K562 (cell line): ENCODE data around the gene ZNF689.
"Not testable (repeated sequence)": the region's sequence is repeated elsewhere in the genome, so short reads cannot be mapped to it uniquely, and the experiment has no call there.

Source experiments
- ARHGAP35 ChIP-seq: fragments of 450-650 bp; IDR thresholded peaks from 2 replicates; pipeline ENCODE4 v1.6.1; 2018; ENCODE audit not compliant: partially characterized antibody
- ESRRA ChIP-seq: fragments of 450-650 bp; IDR thresholded peaks from 2 replicates; pipeline ENCODE4 v1.6.1; 2014; ENCODE audit warnings: low read depth, mild to moderate bottlenecking, moderate library complexity, borderline replicate concordance
- EZH2 ChIP-seq: IDR thresholded peaks from 2 replicates; pipeline ENCODE4 v1.6.1; 2012; ENCODE audit warnings: low read depth, mild to moderate bottlenecking, inconsistent platforms, low read length, borderline replicate concordance
- HDAC2 ChIP-seq: fragments of 450-650 bp; IDR thresholded peaks from 2 replicates; pipeline ENCODE4 v1.6.1; 2016; ENCODE audit warnings: mild to moderate bottlenecking
- JUND ChIP-seq, 2 experiments: IDR thresholded peaks; 2 replicates in 1 of 2; 3 replicates in 1 of 2; pipeline ENCODE4 v1.6.1; 2011; ENCODE audit warnings: borderline replicate concordance in 2 of 2, low read depth in 2 of 2, low read length in 2 of 2, improper control_type of control experiment in 1 of 2, missing biosample characterization in 1 of 2, missing genetic modification characterization in 1 of 2, missing genetic modification reagents in 1 of 2
- NR2C2 ChIP-seq, 2 experiments: fragments of 200-800 bp in 1 of 2; sonication (Bioruptor generic) in 1 of 2; sonication (generic) in 1 of 2; formaldehyde crosslinking in 1 of 2; IDR thresholded peaks; 2 replicates each; pipeline versions ENCODE4 v1.6.1 to v1.8.0; 2016 to 2022; ENCODE audit warnings: mild to moderate bottlenecking in 1 of 2, missing compliant biosample characterization in 1 of 2, missing genetic modification characterization in 1 of 2, missing genetic modification reagents in 1 of 2
- POLR2A ChIP-seq: fragments of 450-650 bp; conservative IDR thresholded peaks from 2 replicates; pipeline ENCODE4 v1.6.1; 2016
- POLR3A ChIP-seq: IDR thresholded peaks from 2 replicates; pipeline ENCODE4 v1.6.1; 2011; ENCODE audit warnings: borderline replicate concordance, mild to moderate bottlenecking, moderate library complexity; ENCODE audit not compliant: insufficient read length, insufficient read depth; ENCODE audit errors: extremely low read depth
- RFX5 ChIP-seq: IDR thresholded peaks from 2 replicates; pipeline ENCODE4 v1.6.1; 2011; ENCODE audit warnings: low read depth, mild to moderate bottlenecking, improper control_type of control experiment, low read length
- TOE1 ChIP-seq, 2 experiments: fragments of 450-650 bp in 1 of 2; sonication (generic) in 1 of 2; formaldehyde crosslinking in 1 of 2; IDR thresholded peaks; 2 replicates each; pipeline versions ENCODE4 v1.7.1 to v1.8.0; 2016 to 2022; ENCODE audit warnings: borderline replicate concordance in 2 of 2, mild to moderate bottlenecking in 2 of 2, antibody characterized with exemption in 1 of 2, inconsistent platforms in 1 of 2, low read depth in 1 of 2, missing genetic modification reagents in 1 of 2, moderate library complexity in 1 of 2
- ZNF274 ChIP-seq: IDR thresholded peaks from 2 replicates; pipeline ENCODE4 v1.6.1; 2011; ENCODE audit warnings: low read depth, mild to moderate bottlenecking, low read length, moderate library complexity, borderline replicate concordance
- ZNF324 ChIP-seq: fragments of 250-450 bp; sonication (Bioruptor Pico); IDR thresholded peaks from 2 replicates; pipeline ENCODE4 v1.4.0; 2020; ENCODE audit warnings: mild to moderate bottlenecking
- TF ChIP-seq, protein P1 (sequence below), 3 experiments: fragments of 200-800 bp in 1 of 3; sonication (Bioruptor generic) in 1 of 3; sonication (generic) in 1 of 3; formaldehyde crosslinking in 1 of 3; IDR thresholded peaks; 2 replicates each; pipeline versions ENCODE4 v1.6.1 to v1.8.0; 2016 to 2022; ENCODE audit warnings: mild to moderate bottlenecking in 2 of 3, missing compliant biosample characterization in 2 of 3, missing genetic modification characterization in 2 of 3, missing genetic modification reagents in 1 of 3
- TF ChIP-seq, protein P2 (sequence below), 3 experiments: IDR thresholded peaks in 2 of 3; conservative IDR thresholded peaks in 1 of 3; 2 replicates each; pipeline ENCODE4 v1.5.1; 2011 to 2012; ENCODE audit warnings: low read length in 3 of 3, mild to moderate bottlenecking in 3 of 3, control low read depth in 2 of 3, improper control_type of control experiment in 1 of 3, inconsistent platforms in 1 of 3, low read depth in 1 of 3, mixed read lengths in 1 of 3, moderate library complexity in 1 of 3; ENCODE audit not compliant: insufficient read depth in 2 of 3

DNA sequence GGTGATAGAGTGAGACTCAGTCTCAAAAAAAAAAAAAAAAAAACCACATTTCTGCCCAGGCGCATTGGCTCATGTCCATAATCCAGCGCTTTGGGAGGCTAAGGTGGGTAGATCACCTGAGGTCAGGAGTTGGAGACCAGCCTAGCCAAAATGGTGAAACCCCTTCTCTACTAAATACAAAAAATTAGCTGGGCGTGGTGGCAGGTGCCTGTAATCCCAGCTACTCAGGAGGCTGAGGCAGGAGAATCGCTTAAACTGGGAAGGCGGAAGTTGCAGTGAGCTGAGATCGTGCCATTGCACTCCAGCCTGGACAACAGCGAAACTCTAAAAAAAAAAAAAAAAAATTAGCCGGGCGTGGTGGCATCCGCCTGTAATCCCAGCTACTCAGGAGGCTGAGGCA, 26.9 kb upstream of the ZNF689 start:
- TF ChIP-seq NR2C2 (CRISPR knock-in tag; IDR thresholded peaks at IDR 0.05); NR2C2 (tag; IDR thresholded peaks at IDR 0.05); ARHGAP35; ZNF274; ESRRA; HDAC2; EZH2; ZNF324 (CRISPR knock-in tag); POLR3A; TOE1 (IDR thresholded peaks at IDR 0.05; ENCODE audit: borderline replicate concordance); TOE1 (CRISPR knock-in tag; IDR thresholded peaks at IDR 0.05; ENCODE audit: borderline replicate concordance, low read depth); POLR2A; JUND (IDR thresholded peaks at IDR 0.05; ENCODE audit: borderline replicate concordance, low read depth, low read length); JUND (tag; IDR thresholded peaks at IDR 0.05; ENCODE audit: borderline replicate concordance, low read depth, low read length); RFX5: not testable (repeated sequence)
- TF ChIP-seq, protein P1, sequence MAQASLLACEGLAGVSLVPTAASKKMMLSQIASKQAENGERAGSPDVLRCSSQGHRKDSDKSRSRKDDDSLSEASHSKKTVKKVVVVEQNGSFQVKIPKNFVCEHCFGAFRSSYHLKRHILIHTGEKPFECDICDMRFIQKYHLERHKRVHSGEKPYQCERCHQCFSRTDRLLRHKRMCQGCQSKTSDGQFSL (CRISPR knock-in tag; IDR thresholded peaks at IDR 0.05), result not testable (repeated sequence)
- TF ChIP-seq, protein P1 (tag; IDR thresholded peaks at IDR 0.05), result not testable (repeated sequence)
- TF ChIP-seq, protein P2, sequence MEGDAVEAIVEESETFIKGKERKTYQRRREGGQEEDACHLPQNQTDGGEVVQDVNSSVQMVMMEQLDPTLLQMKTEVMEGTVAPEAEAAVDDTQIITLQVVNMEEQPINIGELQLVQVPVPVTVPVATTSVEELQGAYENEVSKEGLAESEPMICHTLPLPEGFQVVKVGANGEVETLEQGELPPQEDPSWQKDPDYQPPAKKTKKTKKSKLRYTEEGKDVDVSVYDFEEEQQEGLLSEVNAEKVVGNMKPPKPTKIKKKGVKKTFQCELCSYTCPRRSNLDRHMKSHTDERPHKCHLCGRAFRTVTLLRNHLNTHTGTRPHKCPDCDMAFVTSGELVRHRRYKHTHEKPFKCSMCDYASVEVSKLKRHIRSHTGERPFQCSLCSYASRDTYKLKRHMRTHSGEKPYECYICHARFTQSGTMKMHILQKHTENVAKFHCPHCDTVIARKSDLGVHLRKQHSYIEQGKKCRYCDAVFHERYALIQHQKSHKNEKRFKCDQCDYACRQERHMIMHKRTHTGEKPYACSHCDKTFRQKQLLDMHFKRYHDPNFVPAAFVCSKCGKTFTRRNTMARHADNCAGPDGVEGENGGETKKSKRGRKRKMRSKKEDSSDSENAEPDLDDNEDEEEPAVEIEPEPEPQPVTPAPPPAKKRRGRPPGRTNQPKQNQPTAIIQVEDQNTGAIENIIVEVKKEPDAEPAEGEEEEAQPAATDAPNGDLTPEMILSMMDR (IDR thresholded peaks at IDR 0.05 in 2 of 3, conservative IDR thresholded peaks at IDR 0.05 in 1 of 3; ENCODE audit: insufficient read depth in 2 of 3, low read depth in 1 of 3, low read length in 3 of 3), result not testable (repeated sequence)
